GM18520 (cell line): ENCODE results near the gene SGCD.

Experiments
- ATAC-seq: cut with Tn5 transposase; IDR thresholded peaks from one replicate; pipeline ENCODE4 v1.9.1; 2021; ENCODE audit not compliant: unreplicated experiment

The SGCD gene

GRCh38 chr5:156326718-156327259, at the start of gene SGCD:
Gene SGCD, plus strand, starts transcription at chr5:156327164.
- ATAC-seq: no peak

DNA sequence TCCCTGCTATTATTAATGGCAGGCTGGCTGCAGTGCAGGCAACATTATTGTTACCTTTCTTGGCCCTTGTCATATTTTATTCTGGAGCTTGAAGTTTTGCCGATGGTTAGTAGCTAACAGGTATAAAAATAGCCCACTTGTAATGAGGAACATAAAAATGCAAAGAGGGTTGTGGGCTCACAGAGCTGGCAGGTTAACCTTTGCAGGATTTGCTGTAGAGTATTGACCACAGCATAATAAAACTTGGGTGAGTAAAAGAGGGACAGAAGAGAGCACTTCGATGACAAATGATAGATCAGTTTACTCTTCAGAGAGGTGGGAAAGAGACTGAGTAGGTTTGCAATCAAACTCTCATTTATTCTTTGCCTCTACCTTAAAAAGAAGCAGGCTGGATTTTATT, 49.7 kb upstream of the SGCD start:
- no peak for ATAC-seq

DNA sequence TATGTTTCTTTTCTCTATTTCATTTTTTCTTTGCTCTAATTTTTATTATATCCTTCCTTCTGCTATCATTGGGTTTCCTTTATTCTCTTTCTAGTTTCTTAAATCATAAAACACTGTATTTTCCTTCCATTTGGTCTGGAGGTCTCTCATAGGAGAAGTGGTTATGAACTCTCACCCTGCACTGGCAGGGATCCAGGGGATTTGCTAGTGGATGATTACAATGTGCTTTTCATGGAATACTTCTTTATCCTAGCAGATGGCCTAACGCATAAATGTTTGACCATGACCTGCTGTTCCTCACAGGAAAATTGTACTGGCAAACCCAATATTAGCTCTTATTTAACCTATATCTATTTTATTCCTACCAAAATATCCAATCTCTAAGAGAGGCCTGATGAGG, 31.5 kb upstream of the SGCD start:
- ATAC-seq: no peak

- no peak for ATAC-seq
Observed at GRCh38 chr5:156310115-156310514, 16.8 kb upstream of the SGCD start.

GRCh38 chr5:156312897-156313694, 13.9 kb upstream of the SGCD start:
- ATAC-seq: no peak

DNA sequence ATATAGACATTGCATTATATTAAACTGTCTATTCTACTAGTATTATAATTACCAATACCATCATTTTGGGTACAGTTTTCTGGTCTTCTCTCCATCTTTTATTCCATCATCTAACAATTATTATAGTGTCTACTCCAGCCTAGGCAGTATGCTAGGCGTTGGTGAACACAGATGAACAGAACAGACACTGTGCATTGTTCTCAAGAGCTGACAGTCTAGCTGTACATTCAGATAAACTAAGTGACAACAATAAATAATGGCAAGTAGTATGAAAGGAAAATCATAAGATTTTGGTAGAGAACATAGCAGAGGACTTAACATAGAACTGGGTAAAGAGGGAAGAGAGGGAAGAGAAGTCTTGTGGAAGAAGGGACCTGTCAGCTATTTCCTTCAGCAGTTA, 12.5 kb upstream of the SGCD start:
- no peak for ATAC-seq

DNA sequence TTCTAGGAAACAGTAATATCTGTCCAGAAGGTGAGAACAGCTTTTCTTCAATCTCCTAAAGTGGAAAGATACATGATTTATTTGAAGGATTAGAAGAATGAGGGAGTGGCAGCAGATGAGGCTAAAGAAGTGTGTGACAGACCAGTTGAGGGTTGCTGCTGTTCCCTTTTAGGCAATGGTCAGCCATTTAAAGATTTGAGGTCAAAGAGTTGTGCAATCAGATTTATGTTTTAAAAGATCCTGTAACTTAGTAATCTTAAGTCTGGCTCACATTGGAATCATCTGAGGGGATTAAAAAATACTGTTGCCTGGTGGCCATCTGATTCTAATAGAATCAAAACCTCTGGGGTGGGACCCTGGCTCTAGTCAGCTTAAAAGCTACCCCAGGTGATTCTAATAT, 4.3 kb upstream of the SGCD start:
- no peak for ATAC-seq

DNA sequence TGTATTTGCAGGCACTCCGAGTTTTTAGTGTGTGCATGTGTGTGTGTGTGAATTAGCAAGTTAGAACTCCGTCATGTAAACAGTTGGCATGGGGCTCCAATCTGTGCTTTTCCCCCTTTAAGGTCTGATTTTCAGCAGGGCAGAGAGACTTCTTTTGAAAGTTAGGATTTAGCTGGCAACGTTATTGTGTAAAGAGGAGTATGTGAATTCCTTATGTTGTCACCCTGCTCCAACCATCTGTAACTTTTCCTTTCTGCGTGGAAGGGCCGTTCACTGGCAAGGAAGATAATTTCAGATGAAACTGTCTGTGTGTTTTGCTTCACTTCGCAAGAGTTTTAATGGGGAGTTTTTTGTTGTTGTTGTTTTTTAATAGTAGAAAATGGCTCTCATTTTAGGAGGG, 332 bp downstream of the SGCD start:
- ATAC-seq: no peak

GRCh38 chr5:156328161-156328560, 1.2 kb downstream of the SGCD start:
- ATAC-seq: no peak

- ATAC-seq: no peak
Observed at GRCh38 chr5:156328766-156329165, 1.8 kb downstream of the SGCD start.

GRCh38 chr5:156329171-156329611, 2.2 kb downstream of the SGCD start:
- no peak for ATAC-seq

- ATAC-seq: no peak
Observed at GRCh38 chr5:156330141-156330870, 3.3 kb downstream of the SGCD start.

DNA sequence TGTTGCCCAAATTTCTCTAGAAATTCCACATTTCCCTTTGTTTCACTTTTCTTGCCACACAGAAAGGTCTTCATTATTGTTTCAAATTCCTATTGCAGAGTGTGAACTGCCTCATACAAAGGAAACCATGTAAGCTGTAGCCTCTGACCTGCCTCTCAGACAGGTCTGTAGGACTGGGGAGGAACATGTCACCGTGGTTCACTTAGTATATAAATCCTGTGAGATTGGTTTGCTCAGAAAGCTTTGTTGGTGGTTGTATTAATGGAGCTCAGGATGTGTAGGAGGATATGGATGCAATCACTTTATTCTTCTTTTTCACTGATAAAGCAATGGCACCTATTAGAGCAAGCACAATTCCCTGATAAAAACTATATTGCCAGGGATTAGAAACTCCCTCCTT, 4.2 kb downstream of the SGCD start:
- ATAC-seq: no peak

DNA sequence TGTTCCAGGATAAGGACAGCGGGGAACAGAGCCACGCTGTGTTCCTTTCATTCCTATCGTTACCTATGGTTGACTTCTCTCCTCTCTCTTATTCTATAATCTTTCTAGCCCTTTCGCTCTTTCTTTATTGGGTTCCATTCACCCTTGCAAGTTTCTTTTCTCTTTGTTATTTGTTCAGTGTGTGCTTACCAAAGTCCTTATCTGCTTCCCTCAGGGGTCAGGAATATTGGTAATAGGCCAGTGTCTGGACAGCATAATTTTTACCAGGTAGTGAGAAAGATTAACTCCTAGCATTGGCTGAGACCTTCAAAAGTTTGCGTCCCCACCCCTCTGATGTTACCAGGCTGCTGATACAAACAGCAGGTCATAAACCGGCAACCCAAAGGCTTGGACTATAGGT, 4.9 kb downstream of the SGCD start:
- ATAC-seq: no peak

- ATAC-seq: no peak
Observed at GRCh38 chr5:156332245-156332644, 5.3 kb downstream of the SGCD start.

GRCh38 chr5:156339139-156339841, 12.3 kb downstream of the SGCD start:
- ATAC-seq: no peak

- ATAC-seq: no peak
Observed at GRCh38 chr5:156340893-156341292, 13.9 kb downstream of the SGCD start.

- ATAC-seq: no peak
Observed at GRCh38 chr5:156350256-156350655, 23.3 kb downstream of the SGCD start.

- no peak for ATAC-seq
Observed at GRCh38 chr5:156351423-156351822, 24.5 kb downstream of the SGCD start.

DNA sequence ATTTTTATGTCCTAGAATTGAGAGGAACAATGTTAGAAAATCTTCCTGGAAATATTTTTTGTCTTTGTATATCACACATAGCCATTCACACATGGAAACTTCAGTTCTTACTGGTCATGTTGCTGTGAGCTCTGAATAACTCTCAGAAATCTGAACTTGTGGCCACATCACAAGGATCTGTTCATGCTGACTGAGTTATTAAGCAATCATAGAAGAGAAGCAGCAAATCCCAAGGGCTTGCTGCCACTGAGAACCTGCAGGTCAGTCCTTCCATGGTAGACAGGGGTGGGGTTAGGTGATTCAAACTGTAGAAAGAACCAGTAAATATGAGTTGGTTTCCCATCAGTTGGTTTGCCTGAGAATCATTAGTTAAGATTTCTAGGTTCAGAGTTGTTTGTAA, 27.6 kb downstream of the SGCD start:
- no peak for ATAC-seq

- no peak for ATAC-seq
Observed at GRCh38 chr5:156356238-156356637, 29.3 kb downstream of the SGCD start.

- ATAC-seq: no peak
Observed at GRCh38 chr5:156359476-156359875, 32.5 kb downstream of the SGCD start.
